Measurements from ENCODE around the gene RHOF.

RHOF gene, protein sequence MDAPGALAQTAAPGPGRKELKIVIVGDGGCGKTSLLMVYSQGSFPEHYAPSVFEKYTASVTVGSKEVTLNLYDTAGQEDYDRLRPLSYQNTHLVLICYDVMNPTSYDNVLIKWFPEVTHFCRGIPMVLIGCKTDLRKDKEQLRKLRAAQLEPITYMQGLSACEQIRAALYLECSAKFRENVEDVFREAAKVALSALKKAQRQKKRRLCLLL

DNA sequence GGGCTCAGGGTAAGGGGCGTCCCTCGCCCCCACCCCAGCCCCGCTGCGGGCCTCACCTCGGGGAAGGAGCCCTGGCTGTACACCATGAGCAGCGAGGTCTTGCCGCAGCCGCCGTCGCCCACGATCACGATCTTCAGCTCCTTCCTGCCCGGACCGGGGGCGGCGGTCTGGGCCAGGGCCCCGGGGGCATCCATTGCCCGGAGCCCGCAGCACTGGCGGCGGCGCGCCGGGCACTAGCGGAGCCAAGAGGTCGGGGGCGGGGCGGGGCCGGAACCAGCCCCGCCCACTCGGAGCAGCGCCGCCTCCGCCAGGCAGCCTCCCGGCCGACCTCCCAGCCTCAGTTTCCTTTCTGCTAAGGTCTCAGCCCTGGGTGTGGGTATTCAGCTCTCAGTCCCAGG is at the start of gene RHOF:
Gene RHOF (minus strand): TSS at position 249 of the 398 bp plus-strand sequence. CDS start 55 bp downstream, at position 194.
- peak; percentile 48 for DNase-seq (ENCODE audit: low spot score)

DNA sequence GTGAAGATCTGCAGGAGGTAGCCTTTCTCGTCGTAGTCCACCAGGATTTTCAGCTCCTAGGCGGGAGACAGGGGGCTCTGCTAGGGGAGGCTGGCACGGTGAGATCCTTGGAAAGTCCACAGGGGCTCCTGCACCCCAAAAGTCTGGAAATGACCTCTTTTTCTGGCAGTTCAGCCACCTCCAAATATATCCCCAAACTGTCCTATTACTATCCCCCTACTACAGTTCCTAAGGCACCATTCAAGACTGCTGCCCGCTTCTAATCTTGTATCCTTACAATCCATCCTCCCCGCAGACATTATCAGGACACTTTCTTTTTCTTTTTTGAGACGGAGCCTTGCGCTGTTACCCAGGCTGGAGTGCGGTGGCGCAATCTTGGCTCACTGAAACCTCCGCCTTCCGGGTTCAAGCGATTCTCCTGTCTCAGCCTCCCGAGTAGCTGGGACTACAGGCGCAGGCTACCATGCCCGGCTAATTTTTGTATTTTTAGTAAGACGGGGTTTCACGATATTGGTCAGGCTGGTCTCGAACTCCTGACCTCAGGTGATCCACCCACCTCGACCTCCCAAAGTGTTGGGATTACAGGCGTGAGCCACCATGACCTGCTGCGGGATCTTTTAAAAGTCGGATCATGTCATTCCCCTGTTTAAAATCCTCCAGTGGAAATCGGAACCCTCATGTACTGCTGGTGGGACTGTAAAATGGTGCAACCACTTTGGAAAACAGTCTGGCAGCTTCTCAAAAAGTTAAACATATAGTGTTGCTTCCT is 46.7 kb upstream of the RHOF start:
- no peak for DNase-seq (ENCODE audit: low spot score)

DNA sequence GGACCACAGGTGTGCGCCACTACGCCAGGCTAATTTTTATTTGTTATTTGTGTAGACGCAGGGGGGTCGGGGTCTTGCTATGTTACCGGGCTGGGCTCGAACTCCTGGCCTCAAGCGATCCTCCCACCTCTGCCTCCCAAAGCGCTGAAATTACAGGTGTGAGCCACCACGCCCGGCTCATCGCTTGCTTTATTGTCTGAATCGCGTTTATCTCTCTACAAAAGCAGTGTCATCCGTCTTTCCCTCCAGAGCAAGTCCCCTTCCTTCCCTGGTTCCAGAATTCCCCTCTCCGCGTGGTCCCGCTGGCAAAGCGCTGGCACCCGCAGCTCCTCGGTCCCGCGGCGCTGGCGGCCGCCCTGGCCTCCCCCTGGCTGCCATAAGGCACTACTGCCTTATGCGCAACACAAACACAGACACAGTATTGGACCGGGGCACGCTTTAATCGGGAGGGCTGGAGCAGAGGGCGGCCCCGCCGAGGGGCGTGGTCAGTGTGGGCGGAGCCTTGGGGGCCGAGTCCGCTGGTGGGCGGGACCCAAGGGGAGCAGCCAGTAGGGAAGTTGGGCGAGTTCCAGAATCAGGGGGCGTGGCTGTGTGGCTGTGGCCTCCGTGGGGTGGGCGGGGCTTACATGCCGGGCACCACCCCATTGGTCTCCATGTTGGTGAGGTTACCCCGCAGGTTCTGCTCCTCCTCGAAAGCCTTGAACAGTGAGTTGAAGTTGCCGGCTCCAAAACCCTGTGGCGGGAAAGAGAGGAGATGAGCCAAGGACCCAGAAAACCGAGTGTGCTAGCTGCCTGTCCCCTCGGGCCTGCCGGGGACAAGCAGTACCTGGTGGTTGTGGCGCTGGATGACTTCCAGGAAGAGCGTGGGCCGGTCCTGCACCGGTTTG is 45.9 kb upstream of the RHOF start:
- DNase-seq (ENCODE audit: low spot score): peak; percentile 100

DNA sequence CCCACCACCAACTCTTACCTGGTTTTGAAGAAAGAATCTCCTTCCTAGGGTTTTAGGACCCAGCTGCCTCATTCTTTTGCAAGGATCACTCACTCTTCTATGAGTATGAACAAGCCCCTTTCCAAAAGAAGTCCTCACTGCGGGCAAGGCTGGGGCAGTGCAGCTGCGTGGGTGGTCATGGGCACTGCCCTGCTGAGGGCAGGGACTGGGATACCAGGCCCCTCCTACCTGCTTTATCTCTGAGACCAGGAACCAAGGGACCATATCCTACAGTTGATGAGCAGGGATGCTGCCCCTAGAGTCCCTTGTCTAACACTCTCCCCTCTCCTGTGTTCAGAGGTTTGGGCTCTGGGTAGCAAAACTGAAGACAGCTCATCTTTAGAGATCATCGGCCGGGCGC is 44.6 kb upstream of the RHOF start:
- no peak for DNase-seq (ENCODE audit: low spot score)

DNA sequence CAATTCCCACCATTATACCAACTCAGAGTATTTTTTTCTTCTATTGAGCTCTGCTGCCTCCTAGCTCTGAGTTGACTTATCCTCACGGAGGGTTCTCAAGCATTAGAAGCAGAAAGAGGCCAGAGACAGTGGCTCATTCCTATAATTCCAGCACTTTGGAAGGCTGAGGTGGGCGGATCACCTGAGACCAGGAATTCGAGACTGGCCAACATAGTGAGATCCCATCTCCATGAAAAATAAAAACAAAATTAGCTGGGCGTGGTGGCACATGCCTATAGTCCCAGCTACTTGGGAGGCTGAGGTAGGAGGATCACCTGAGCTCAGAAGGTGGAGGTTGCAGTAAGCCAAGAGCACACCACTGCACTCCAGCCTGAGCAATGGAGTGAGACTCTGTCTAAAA is 44.2 kb upstream of the RHOF start:
- no peak for DNase-seq (ENCODE audit: low spot score)

DNA sequence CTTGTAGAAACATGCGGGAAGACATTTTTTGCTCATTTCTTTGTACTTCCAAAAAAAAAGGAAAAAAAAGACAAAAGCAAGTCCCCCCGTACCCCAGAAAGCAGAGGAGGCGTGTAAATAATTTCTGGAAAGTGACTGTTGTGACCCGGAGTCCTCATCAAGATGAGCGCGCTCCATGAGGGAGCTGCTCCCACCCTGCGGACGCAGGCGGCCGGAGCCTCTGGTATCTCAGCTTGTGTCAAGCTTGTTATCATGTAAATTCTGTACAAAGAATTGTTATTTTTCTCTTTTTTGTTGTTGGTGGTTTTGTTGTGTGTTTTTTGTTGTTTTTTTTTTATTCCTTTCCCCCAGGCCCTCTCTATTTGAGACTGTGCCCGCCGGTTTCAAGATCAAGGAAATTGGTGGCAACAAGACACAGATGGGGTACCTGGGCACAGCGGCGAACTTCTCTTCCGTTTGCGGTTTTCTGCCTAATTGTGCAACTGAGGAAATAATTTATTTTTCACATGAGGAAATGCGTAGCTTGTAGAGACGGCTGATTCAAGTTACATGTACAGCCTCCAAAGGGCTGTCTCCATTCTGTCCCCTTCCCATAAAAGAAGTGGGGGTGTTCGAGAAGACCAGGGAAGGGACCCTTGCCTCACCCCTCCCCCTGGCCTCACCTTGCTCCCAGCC is 38.2 kb upstream of the RHOF start:
- no peak for DNase-seq (ENCODE audit: low spot score)

DNA sequence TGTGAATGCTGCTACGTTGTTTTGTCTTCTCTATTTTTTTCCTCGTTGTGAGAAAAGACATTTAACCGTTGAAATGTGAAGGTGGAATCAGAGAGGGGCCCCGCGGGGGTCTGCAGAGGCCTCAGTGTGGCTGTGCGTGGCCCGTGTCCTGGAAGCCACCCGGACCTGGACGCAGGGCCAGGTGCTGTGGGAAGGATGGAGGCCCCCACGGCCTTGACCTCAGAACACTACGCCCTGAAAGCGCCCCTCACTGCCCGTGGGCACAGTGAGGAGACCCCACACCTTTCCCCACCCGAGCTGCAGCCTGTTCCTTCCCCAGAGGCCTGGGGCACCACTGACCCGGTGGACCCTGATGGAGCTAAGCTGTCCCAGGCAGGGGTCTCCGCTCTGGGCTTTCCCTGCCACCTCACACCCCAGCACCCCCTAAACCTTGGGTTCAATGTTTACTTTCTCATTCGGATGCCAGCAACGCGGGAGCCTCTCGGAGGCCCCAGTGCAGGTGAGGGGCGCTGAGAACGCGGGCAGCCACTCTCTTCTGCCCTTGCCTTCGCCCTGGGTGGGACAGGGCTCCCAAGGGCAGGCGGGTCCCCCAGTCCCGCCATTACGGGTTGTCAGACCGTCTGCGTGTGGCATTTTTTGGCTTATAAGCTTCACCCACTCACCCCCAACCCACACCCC is 37.2 kb upstream of the RHOF start:
- no peak for DNase-seq (ENCODE audit: low spot score)

DNA sequence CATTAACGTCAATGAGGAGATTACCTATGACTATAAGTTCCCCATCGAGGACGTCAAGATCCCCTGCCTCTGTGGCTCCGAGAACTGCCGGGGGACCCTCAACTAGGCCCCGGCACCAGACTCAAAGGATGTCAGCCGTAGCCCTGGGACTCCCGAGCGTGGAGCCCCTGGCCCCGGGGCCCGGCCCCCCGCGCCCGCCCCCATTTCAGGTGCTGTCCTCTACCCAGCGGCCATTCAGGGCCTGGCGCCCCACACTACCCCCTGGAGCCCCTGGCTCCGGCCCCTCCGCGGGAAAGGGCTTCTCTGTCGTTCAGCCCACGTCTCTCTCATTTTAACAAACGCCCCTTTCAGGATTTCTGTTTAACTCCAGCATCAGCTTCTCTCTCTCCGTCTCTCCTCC is 36.6 kb upstream of the RHOF start:
- no peak for DNase-seq (ENCODE audit: low spot score)

DNA sequence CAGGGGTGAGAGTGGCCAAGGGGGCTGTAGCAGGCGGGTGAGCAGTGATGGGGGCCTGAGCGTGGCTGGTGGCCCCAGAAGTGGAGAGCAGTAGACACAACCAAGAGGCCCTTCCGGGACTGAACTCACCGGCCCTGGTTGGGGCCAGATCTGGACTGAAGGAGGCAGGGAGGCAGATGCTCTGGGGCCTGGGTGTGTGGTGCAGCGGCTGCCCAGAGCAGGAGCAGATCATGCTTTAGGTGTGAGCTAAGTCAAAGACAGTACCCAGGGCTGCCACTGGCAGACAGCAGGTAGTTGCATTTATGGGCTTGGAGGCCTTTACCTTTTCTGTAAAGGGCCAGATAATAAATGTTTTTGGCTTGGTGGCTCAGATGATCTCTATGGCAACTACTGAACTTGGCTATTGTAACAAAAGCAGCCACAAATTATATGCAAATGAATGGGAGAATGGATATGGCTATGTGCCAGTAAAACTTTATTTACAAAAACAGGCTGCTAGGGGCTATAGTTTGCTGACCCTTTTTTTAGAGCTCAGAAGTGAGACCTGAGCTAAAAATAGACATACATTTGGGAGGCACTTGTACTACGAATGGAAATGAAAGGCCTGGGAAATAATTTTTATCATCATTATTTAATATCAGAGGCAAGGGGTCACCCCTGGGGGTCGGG is 35.9 kb upstream of the RHOF start:
- DNase-seq (ENCODE audit: low spot score): no peak

DNA sequence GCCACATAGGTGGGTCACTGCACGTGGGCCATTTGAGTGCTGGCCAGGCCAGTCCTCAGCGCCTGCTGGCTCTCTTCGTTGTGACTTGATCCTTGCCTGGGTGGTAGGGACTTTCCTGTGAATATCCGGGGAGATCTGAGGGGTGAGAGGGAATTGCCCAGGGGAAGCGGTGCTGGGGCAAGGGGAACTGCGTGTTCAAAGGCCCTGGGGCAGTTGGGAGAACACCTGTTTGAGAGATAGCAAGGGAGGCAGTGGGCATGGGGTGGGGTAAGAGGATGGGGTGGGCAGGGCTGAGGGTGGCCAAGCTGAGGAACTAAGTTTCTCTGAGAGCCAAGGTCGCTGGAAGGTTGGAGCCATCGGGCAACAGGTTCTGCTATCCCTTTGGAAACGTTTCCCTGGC is 35.3 kb upstream of the RHOF start:
- DNase-seq (ENCODE audit: low spot score): no peak

DNA sequence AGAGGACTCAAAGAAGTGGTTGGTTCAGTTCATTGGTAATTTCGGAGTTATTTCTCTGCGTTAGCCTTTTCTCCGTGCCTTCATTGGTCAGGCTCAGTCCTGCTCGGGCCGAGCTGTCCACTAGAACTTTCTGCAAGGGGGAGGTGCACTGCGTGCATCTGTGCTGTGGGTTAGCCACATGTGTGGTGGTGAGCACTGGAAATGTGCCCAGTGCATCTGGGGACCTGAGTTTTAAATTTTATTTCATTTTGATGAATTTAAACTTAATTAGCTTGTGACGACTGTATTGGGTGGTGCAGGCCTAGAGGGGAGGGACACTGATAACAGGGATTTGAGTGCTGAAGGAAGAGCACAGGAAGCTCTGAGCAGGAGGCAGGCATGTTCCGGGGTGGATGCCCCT is 34.8 kb upstream of the RHOF start:
- no peak for DNase-seq (ENCODE audit: low spot score)

DNA sequence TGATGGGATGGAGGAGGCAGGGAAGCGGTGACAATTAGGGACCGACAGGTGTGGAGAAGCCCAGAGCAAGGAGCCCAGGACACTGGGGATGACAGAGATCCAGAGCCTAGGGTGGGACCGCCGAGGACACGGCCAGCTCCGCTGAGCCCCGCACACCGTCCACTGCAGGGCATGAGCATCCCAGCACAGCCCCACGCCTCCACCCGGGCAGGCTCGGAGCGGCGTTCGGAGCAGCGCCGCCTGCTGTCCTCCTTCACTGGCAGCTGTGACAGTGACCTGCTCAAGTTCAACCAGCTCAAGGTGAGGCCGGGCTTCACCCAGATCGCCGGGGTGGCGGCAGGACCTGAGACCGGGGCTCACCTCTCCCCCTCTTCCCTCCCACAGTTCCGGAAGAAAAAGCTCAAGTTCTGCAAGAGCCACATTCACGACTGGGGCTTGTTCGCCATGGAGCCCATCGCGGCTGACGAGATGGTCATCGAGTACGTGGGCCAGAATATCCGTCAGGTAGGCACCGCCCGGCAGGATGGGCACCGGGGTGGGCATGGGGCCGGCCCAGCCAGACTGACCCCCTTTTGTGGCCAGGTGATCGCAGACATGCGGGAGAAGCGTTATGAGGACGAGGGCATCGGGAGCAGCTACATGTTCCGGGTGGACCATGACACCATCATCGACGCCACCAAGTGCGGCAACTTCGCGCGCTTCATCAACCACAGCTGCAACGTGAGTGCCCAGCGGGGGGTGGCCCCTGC is 34.0 kb upstream of the RHOF start:
- DNase-seq (ENCODE audit: low spot score): no peak

DNA sequence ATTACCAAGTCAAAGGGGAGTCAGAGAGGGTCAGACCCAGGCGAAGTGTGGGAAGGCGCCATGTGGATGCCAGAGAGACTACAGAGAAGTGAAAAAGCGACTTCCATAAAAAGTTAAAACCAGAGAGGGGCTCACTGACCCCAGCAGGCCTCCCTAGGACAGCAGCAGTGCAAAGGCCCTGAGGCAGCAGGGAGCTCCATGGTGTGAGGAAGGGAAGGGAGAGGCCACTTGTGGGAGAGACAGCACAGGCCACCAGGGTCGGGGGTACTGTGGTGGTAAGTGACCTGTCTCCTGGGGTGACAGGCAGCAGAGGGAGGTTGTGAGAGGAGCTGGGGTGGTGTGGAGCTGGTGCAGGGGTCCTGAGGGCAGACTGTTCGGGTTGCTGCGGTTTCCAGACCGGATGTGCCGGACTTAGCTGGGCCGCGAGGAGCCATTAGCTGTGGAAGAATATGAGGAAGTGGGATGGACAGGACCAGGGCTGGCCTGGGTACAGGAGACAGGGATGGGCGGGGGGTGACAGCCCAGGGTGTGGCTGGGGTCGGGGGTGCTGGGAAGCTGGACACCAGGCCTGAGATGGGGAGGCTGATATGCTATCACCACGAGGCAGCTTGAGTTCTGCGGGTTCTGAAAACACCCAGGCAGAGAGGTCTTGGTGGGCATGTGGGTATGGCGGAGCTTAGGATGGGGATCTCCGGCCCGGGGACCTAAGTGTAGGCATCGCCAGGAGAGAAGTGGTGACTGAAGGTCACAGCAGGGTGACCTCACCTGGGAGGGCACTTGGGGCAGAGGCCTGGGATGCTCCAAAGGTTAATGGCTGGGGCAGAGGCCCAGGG is 33.0 kb upstream of the RHOF start:
- DNase-seq (ENCODE audit: low spot score): no peak

DNA sequence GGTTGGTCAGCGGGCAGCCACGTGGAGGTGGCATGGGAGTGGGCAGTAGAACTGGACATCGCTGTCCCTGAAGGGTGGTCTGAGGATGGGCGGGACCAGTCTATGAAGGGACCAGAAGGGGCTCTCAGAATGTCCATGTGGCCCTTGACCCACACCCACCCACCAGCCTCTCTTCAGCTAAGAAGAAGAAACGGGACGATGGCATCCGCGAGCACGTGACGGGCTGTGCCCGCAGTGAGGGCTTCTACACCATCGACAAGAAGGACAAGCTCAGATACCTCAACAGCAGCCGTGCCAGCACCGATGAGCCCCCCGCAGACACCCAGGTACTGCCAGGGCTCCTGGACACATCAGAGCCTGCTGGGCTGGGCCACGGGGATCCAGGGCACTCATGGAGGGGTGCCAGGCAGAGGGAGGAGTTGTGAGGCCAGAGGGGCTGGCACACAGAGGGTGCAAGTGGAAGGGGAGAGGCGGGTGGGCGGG is 31.6 kb upstream of the RHOF start:
- DNase-seq (ENCODE audit: low spot score): no peak

DNA sequence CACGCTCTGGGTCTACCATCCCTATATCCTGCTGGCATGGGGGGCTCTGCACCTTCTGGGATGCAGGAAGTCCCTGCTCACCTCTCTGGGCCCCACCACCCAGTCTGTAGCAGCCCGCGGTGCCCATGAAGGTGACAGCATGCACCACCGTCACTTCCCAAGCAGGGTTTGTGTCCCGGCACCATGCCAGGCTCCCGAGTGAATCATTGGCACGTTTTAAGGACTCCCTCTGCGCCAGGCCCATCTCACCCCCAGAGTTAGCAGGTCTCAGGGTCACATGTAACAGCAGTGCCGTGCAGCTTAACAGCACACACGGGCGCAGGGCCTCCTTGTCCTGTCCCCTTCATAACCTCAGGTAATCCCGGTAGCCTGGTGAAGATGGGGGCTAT is 30.2 kb upstream of the RHOF start:
- DNase-seq (ENCODE audit: low spot score): no peak

DNA sequence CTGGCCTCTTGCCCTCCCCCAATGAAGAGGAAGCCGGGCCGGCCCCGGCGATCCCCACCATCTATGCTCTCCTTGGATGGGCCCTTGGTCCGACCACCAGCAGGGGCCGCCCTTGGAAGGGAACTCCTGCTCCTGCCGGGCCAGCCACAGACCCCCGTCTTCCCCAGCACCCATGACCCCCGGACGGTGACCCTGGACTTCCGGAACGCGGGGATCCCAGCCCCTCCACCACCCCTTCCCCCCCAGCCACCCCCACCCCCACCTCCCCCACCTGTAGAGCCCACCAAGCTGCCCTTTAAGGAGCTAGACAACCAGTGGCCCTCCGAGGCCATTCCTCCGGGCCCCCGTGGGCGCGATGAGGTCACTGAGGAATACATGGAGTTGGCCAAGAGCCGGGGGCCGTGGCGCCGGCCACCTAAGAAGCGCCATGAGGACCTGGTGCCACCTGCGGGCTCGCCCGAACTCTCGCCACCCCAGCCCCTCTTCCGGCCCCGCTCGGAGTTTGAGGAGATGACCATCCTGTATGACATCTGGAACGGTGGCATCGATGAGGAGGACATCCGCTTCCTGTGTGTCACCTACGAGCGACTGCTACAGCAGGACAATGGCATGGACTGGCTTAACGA is 29.7 kb upstream of the RHOF start:
- no peak for DNase-seq (ENCODE audit: low spot score)

DNA sequence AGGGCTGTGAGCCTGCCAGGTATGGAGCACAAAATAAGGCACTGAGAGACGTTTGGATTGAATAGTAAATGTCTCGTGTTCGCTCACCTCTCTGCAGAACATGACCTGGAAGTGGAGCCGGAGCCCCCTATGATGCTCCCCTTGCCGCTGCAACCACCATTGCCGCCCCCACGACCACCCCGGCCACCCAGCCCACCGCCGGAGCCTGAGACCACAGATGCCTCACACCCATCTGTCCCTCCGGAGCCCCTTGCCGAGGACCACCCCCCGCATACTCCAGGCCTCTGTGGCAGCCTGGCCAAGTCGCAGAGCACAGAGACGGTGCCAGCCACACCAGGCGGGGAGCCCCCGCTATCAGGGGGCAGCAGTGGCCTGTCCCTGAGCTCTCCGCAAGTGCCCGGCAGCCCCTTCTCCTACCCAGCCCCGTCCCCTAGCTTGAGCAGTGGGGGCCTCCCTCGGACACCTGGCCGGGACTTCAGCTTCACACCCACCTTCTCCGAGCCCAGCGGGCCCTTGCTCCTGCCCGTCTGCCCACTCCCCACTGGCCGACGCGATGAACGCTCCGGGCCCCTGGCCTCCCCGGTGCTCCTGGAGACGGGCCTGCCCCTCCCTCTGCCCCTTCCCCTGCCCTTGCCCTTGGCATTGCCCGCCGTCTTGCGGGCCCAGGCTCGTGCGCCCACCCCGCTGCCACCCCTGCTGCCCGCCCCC is 29.1 kb upstream of the RHOF start:
- DNase-seq (ENCODE audit: low spot score): no peak

DNA sequence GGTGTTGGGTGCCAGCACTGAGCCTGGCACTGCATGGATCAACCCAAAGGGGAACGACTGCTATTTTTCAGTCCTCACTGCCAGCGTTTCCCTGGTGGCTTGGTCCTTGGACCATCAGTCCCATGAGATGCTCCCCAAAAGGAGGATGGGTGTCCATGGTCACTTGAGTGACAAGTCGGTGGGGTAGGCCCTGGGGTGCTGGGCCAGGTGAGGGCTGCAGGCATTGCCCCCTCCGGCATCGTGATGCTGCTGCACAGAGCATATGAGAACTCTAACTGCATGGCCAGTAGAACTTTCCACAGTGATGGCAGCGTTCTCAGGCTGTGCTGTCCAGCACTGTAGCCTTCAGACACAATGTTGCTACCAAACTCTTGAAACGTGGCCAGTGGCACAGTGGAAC is 26.6 kb upstream of the RHOF start:
- DNase-seq (ENCODE audit: low spot score): no peak
